ENCODE results near the gene PDE8A.

Gene PDE8A

GRCh38 chr15:85013785-85014184 lies 32.1 kb downstream of the PDE8A start:
- H3F3A ChIP-seq (ENCODE audit: insufficient read depth, low read length) = no peaks in the 10 kb centered on the region
- H3K9me2 ChIP-seq (replicated peaks; ENCODE audit: insufficient read depth, low read length) = no peaks in the 10 kb centered on the region
- H3K9me3 ChIP-seq (replicated peaks; ENCODE audit: insufficient read depth, low read length) = no peaks in the 10 kb centered on the region
- no peak overlapping the region for H3K27ac ChIP-seq (ENCODE audit: low read length)
- H3K4me1 ChIP-seq (ENCODE audit: low read length) = no peaks in the 10 kb centered on the region
- no peak overlapping the region for H3K4me3 ChIP-seq (ENCODE audit: low read length)
- H3K79me2 ChIP-seq (ENCODE audit: low read length) = peaks cover 11% of the 10 kb centered on the region
- no peak overlapping the region for H3K4me2 ChIP-seq (ENCODE audit: low read depth, low read length)
- no peak overlapping the region for H3K9ac ChIP-seq (ENCODE audit: low read length)
- no peak for DNase-seq
- H3K27me3 ChIP-seq (replicated peaks; ENCODE audit: insufficient read depth, low read length) = no peaks in the 10 kb centered on the region
- no peaks in the 10 kb centered on the region for H4K20me1 ChIP-seq (ENCODE audit: insufficient read depth, low read length)
- H3K36me3 ChIP-seq (replicated peaks; ENCODE audit: insufficient read depth, low read length) = no peaks in the 10 kb centered on the region
- TF ChIP-seq EZH2 (optimal IDR thresholded peaks at IDR 0.05; ENCODE audit: low read depth, low read length) (no peak), CTCF (IDR thresholded peaks at IDR 0.05; ENCODE audit: low read length) (no peak), EZH2phosphoT487 (IDR thresholded peaks at IDR 0.05; ENCODE audit: low read length) (no peak)
- H2AFZ ChIP-seq (ENCODE audit: low read length) = no peak overlapping the region

GRCh38 chr15:85014932-85015331 lies 33.3 kb downstream of the PDE8A start:
- H3F3A ChIP-seq (ENCODE audit: insufficient read depth, low read length) = no peaks in the 10 kb centered on the region
- H3K4me3 ChIP-seq (ENCODE audit: low read length) = no peak overlapping the region
- no peak for DNase-seq
- no peaks in the 10 kb centered on the region for H4K20me1 ChIP-seq (ENCODE audit: insufficient read depth, low read length)
- no peaks in the 10 kb centered on the region for H3K9me3 ChIP-seq (replicated peaks; ENCODE audit: insufficient read depth, low read length)
- H3K4me2 ChIP-seq (ENCODE audit: low read depth, low read length) = no peak overlapping the region
- H2AFZ ChIP-seq (ENCODE audit: low read length) = no peak overlapping the region
- no peak overlapping the region for H3K27ac ChIP-seq (ENCODE audit: low read length)
- no peak for TF ChIP-seq EZH2phosphoT487 (IDR thresholded peaks at IDR 0.05; ENCODE audit: low read length)
- TF ChIP-seq EZH2 (optimal IDR thresholded peaks at IDR 0.05; ENCODE audit: low read depth, low read length) = no peak
- no peak for TF ChIP-seq CTCF (IDR thresholded peaks at IDR 0.05; ENCODE audit: low read length)
- no peaks in the 10 kb centered on the region for H3K36me3 ChIP-seq (replicated peaks; ENCODE audit: insufficient read depth, low read length)
- H3K9ac ChIP-seq (ENCODE audit: low read length) = no peak overlapping the region
- H3K27me3 ChIP-seq (replicated peaks; ENCODE audit: insufficient read depth, low read length) = no peaks in the 10 kb centered on the region
- H3K9me2 ChIP-seq (replicated peaks; ENCODE audit: insufficient read depth, low read length) = no peaks in the 10 kb centered on the region
- H3K4me1 ChIP-seq (ENCODE audit: low read length) = no peaks in the 10 kb centered on the region
- H3K79me2 ChIP-seq (ENCODE audit: low read length) = peaks cover 11% of the 10 kb centered on the region; the same call in 1 of the 2 replicates

- Histone ChIP-seq H3K9me2 (replicated peaks; ENCODE audit: insufficient read depth, low read length) (no peaks in the 10 kb centered on the region), H3F3A (ENCODE audit: insufficient read depth, low read length) (no peaks in the 10 kb centered on the region), H3K79me2 (ENCODE audit: low read length) (peaks cover 13% of the 10 kb centered on the region; the same call in 1 of the 2 replicates), H3K4me3 (ENCODE audit: low read length) (no peak overlapping the region), H3K4me1 (ENCODE audit: low read length) (no peaks in the 10 kb centered on the region), H3K27me3 (replicated peaks; ENCODE audit: insufficient read depth, low read length) (no peaks in the 10 kb centered on the region), H4K20me1 (ENCODE audit: insufficient read depth, low read length) (no peaks in the 10 kb centered on the region), H2AFZ (ENCODE audit: low read length) (no peak overlapping the region), H3K27ac (ENCODE audit: low read length) (no peak overlapping the region), H3K4me2 (ENCODE audit: low read depth, low read length) (no peak overlapping the region), H3K9ac (ENCODE audit: low read length) (no peak overlapping the region), H3K9me3 (replicated peaks; ENCODE audit: insufficient read depth, low read length) (no peaks in the 10 kb centered on the region), H3K36me3 (replicated peaks; ENCODE audit: insufficient read depth, low read length) (no peaks in the 10 kb centered on the region)
- DNase-seq = no peak
- TF ChIP-seq EZH2phosphoT487 (IDR thresholded peaks at IDR 0.05; ENCODE audit: low read length) (no peak), CTCF (IDR thresholded peaks at IDR 0.05; ENCODE audit: low read length) (no peak), EZH2 (optimal IDR thresholded peaks at IDR 0.05; ENCODE audit: low read depth, low read length) (no peak)
Measured at GRCh38 chr15:85016275-85016674, 34.6 kb downstream of the PDE8A start.
